ENCODE measurements around the gene SPATA9. TPM values are rescaled to one million over a fixed set of nuclear protein-coding genes. Genes with fewer than 3 reads are reported as not detected.

The SPATA9 gene
- total and polyA plus RNA-seq, 4 donors: 0.28 to 0.49 TPM; not detected in 2

DNA sequence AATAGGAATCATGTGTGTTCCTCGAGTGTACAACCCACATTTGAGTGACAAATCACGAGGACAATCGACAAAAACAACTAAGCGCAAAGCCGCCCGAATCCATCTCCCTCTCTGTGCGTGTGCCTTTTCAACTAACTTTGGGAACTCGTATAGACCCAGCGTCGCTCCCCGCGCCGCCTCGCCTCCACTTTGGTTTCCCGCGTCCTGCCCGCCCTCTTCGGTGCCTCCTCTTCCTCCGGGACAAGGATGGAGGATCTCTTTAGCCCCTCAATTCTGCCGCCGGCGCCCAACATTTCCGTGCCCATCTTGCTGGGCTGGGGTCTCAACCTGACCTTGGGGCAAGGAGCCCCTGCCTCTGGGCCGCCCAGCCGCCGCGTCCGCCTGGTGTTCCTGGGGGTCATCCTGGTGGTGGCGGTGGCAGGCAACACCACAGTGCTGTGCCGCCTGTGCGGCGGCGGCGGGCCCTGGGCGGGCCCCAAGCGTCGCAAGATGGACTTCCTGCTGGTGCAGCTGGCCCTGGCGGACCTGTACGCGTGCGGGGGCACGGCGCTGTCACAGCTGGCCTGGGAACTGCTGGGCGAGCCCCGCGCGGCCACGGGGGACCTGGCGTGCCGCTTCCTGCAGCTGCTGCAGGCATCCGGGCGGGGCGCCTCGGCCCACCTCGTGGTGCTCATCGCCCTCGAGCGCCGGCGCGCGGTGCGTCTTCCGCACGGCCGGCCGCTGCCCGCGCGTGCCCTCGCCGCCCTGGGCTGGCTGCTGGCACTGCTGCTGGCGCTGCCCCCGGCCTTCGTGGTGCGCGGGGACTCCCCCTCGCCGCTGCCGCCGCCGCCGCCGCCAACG is 62.5 kb downstream of the SPATA9 start, which contains the start of gene GPR150:
Gene GPR150, plus strand, starts transcription at position 58 of the 840 bp plus-strand sequence. Its CDS starts 189 bp downstream, at position 247.
- Histone ChIP-seq H3K9me3 (ENCODE audit: control insufficient read depth in 4 of 4, low read length in 3 of 4) (no peaks in the 10 kb centered on the region), H3K4me1 (ENCODE audit: control insufficient read depth in 4 of 4, insufficient read depth in 4 of 4, low read length in 3 of 4) (peaks cover 4 to 26% (median 17%) of the 10 kb centered on the region in 4 donors), H3K36me3 (ENCODE audit: control insufficient read depth in 4 of 4, insufficient read depth in 3 of 4, low read depth in 1 of 4, low read length in 3 of 4) (no peaks in the 10 kb centered on the region), H3K27me3 (ENCODE audit: control insufficient read depth in 4 of 4, insufficient read depth in 4 of 4, low read length in 3 of 4) (no peaks in the 10 kb centered on the region), H3K9ac (ENCODE audit: low read depth in 1 of 2, low read length in 2 of 2) (no peak within 1 kb of the TSS), H3K27ac (ENCODE audit: low read depth in 1 of 2, low read length in 2 of 2) (no peak within 1 kb of the TSS), H3K4me3 (ENCODE audit: low read depth in 1 of 3, low read length in 3 of 3) (peak within 1 kb of the TSS; percentile 45 to 70 (median 66))
- peak; percentile 58 for DNase-seq (ENCODE audit: low spot score)
- WGBS: 3% methylated on average over 85 of the region's 85 CpGs
- TF ChIP-seq, protein P1, sequence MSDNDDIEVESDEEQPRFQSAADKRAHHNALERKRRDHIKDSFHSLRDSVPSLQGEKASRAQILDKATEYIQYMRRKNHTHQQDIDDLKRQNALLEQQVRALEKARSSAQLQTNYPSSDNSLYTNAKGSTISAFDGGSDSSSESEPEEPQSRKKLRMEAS (IDR thresholded peaks at IDR 0.05): no peak

GRCh38 chr5:95619514-95620029 is 63.2 kb downstream of the SPATA9 start:
- Histone ChIP-seq H3K9ac (ENCODE audit: low read depth in 1 of 2, low read length in 2 of 2) (no peak overlapping the region), H3K36me3 (ENCODE audit: control insufficient read depth in 4 of 4, insufficient read depth in 3 of 4, low read depth in 1 of 4, low read length in 3 of 4) (no peaks in the 10 kb centered on the region), H3K4me1 (ENCODE audit: control insufficient read depth in 4 of 4, insufficient read depth in 4 of 4, low read length in 3 of 4) (peaks cover 4 to 26% (median 17%) of the 10 kb centered on the region in 4 donors), H3K27ac (ENCODE audit: low read depth in 1 of 2, low read length in 2 of 2) (no peak overlapping the region), H3K9me3 (ENCODE audit: control insufficient read depth in 4 of 4, low read length in 3 of 4) (no peaks in the 10 kb centered on the region), H3K4me3 (ENCODE audit: low read depth in 1 of 3, low read length in 3 of 3) (peak overlapping the region in 2 of 3 donors; percentile 45 to 70), H3K27me3 (ENCODE audit: control insufficient read depth in 4 of 4, insufficient read depth in 4 of 4, low read length in 3 of 4) (no peaks in the 10 kb centered on the region)
- TF ChIP-seq HNF4A (conservative IDR thresholded peaks at IDR 0.05) (no peak), REST (IDR thresholded peaks at IDR 0.05) (no peak), EGR1 (IDR thresholded peaks at IDR 0.05; ENCODE audit: low read depth in 2 of 2) (no peak), HNF4G (IDR thresholded peaks at IDR 0.05) (no peak), RXRA (IDR thresholded peaks at IDR 0.05) (no peak), FOXA2 (IDR thresholded peaks at IDR 0.05) (no peak), GABPA (IDR thresholded peaks at IDR 0.05 in 1 of 2, conservative IDR thresholded peaks at IDR 0.05 in 1 of 2) (no peak), ZBTB33 (IDR thresholded peaks at IDR 0.05) (no peak), FOXA1 (IDR thresholded peaks at IDR 0.05) (no peak), SP1 (IDR thresholded peaks at IDR 0.05) (no peak), YY1 (IDR thresholded peaks at IDR 0.05) (no peak), NR2F2 (IDR thresholded peaks at IDR 0.05) (no peak), RAD21 (IDR thresholded peaks at IDR 0.05) (no peak), JUND (IDR thresholded peaks at IDR 0.05) (no peak)
- TF ChIP-seq, protein P1 (IDR thresholded peaks at IDR 0.05): no peak
- TF ChIP-seq, protein P2, sequence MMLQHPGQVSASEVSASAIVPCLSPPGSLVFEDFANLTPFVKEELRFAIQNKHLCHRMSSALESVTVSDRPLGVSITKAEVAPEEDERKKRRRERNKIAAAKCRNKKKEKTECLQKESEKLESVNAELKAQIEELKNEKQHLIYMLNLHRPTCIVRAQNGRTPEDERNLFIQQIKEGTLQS (IDR thresholded peaks at IDR 0.05): no peak
- DNase-seq (ENCODE audit: low spot score): no peak
- WGBS: 20% methylated on average over 19 of the region's 19 CpGs

Data from liver (tissue), 9 donors.